ENCODE measurements around the gene GADD45A. TPM values are rescaled to one million over a fixed set of nuclear protein-coding genes. Genes with fewer than 3 reads are reported as not detected.

Gene GADD45A
- total and polyA plus RNA-seq, 2 experiments from 2014 or later: 93.1 to 175 TPM

DNA sequence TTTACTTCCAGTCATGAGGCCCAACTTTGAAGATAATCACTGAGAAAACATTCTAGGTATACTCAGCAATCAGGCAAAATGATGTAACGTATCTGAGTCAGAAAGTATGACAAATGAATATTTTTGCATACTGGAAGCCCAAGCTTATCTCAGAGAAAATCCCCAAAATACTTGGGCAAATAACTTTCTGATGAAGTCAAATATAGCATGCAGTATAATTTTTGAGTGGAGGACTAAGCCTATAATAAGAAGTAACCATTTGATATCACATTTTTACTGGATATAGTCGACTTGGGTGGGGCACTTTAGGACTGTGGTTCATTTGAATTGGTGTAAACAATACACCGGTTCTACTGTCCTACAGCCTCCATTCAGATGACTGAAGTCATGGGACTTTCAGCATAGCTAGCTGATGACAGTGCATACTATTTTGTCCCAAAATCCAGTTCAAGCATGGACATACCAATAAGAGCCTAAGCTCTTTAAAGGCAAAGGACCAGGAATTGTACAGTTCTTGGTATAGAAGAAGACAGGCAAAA is 2.3 kb upstream of the GADD45A start:
- Histone ChIP-seq H3K9me2 (replicated peaks; ENCODE audit: insufficient read depth) (no peaks in the 10 kb centered on the region), H3K27ac (peak overlapping the region; percentile 49), H2AFZ (no peak overlapping the region), H3K4me1 (ENCODE audit: insufficient read depth) (peaks cover 10% of the 10 kb centered on the region), H3K9me3 (ENCODE audit: low read depth) (no peaks in the 10 kb centered on the region), H3K4me2 (no peak overlapping the region), H3K4me3 (no peak overlapping the region), H3K36me3 (replicated peaks; ENCODE audit: insufficient read depth, low read depth) (no peaks in the 10 kb centered on the region), H3K27me3 (no peaks in the 10 kb centered on the region), H3K79me2 (peaks cover 10% of the 10 kb centered on the region), H4K20me1 (ENCODE audit: insufficient read depth, poor library complexity, severe bottlenecking) (peaks cover 3% of the 10 kb centered on the region)
- TF ChIP-seq EZH2phosphoT487 (IDR thresholded peaks at IDR 0.05; ENCODE audit: low read depth, severe bottlenecking, unreplicated experiment): no peak
- TF ChIP-seq, protein P1, sequence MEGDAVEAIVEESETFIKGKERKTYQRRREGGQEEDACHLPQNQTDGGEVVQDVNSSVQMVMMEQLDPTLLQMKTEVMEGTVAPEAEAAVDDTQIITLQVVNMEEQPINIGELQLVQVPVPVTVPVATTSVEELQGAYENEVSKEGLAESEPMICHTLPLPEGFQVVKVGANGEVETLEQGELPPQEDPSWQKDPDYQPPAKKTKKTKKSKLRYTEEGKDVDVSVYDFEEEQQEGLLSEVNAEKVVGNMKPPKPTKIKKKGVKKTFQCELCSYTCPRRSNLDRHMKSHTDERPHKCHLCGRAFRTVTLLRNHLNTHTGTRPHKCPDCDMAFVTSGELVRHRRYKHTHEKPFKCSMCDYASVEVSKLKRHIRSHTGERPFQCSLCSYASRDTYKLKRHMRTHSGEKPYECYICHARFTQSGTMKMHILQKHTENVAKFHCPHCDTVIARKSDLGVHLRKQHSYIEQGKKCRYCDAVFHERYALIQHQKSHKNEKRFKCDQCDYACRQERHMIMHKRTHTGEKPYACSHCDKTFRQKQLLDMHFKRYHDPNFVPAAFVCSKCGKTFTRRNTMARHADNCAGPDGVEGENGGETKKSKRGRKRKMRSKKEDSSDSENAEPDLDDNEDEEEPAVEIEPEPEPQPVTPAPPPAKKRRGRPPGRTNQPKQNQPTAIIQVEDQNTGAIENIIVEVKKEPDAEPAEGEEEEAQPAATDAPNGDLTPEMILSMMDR (IDR thresholded peaks at IDR 0.05; ENCODE audit: poor library complexity): no peak
- no peak for TF ChIP-seq EZH2 (IDR thresholded peaks at IDR 0.05; ENCODE audit: borderline replicate concordance)
- WGBS (ENCODE audit: low lambda C conversion rate, missing lambda C conversion rate): 56% methylated on average over 3 of the region's 3 CpGs
- DNase-seq (ENCODE audit: low spot score): peak; percentile 54

DNA sequence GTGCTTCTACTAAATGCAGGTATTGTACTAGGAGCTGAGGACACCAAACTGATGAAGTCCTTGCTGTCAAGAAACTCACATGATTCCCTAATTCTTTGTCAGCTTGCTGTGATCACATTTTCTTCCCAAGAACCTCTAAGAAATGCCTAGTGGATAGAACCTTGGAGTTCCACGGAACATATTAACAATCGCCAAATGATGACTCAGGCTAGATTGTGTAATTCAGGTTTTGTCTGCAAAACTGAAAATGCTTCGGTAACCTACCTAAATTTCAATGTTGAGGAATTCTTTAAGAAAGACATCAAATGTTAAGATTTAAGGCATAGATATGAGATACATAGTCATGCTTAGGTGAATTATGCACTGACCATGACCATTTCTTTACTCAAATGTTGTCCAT is 1.7 kb upstream of the GADD45A start:
- Histone ChIP-seq H3K4me3 (no peak overlapping the region), H4K20me1 (ENCODE audit: insufficient read depth, poor library complexity, severe bottlenecking) (peaks cover 3% of the 10 kb centered on the region), H3K9me2 (replicated peaks; ENCODE audit: insufficient read depth) (no peaks in the 10 kb centered on the region), H3K4me1 (ENCODE audit: insufficient read depth) (peaks cover 15% of the 10 kb centered on the region), H3K36me3 (replicated peaks; ENCODE audit: insufficient read depth, low read depth) (no peaks in the 10 kb centered on the region), H3K9me3 (ENCODE audit: low read depth) (no peaks in the 10 kb centered on the region), H3K4me2 (no peak overlapping the region), H2AFZ (no peak overlapping the region), H3K27ac (peak overlapping the region; percentile 72), H3K79me2 (peaks cover 12% of the 10 kb centered on the region), H3K27me3 (no peaks in the 10 kb centered on the region)
- DNase-seq (ENCODE audit: low spot score): no peak
- WGBS (ENCODE audit: low lambda C conversion rate, missing lambda C conversion rate): 74% methylated on average over 3 of the region's 3 CpGs
- TF ChIP-seq, protein P1 (IDR thresholded peaks at IDR 0.05; ENCODE audit: poor library complexity): no peak
- TF ChIP-seq EZH2 (IDR thresholded peaks at IDR 0.05; ENCODE audit: borderline replicate concordance) (no peak), EZH2phosphoT487 (IDR thresholded peaks at IDR 0.05; ENCODE audit: low read depth, severe bottlenecking, unreplicated experiment) (no peak)

DNA sequence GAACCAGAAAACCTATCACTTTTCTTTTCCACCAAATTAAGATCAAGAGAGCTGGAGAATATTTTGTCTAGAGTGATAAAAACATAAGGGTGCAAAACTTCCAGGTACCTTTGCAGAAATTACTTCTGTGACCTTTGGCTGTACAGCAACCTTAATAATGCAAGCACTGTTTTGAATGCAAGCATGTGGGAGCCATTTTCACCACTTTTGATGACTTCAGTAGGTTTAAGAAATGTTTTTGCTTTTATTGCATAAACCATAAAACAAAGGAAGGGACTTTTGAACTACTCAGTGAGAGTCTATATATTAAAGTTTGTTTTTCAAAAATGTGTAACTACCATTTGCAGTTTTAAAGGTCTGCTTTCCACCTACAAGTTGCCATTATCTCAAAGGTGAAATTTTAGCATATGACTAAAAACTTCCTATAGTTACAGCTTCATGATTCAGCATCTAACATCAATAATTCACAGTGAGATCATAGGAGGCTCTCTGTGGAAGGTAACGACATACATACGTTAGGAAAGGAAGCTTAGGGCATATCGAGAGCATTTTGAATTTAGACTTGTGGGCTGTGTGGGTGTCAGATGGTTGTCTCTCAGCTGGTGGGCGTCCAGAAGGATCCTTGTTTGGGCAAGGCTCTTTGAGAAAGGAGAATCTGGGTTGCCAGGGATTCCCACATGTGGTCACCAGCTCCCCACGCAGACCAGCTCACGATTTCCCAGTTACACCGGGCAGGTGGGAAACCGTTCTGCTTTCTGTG is 1.1 kb upstream of the GADD45A start:
- H2AFZ ChIP-seq: no peak overlapping the region
- DNase-seq (ENCODE audit: low spot score): no peak
- peak overlapping the region; percentile 71 for H3K4me2 ChIP-seq
- peaks cover 15% of the 10 kb centered on the region for H3K4me1 ChIP-seq (ENCODE audit: insufficient read depth)
- no peaks in the 10 kb centered on the region for H3K36me3 ChIP-seq (replicated peaks; ENCODE audit: insufficient read depth, low read depth)
- TF ChIP-seq, protein P1 (IDR thresholded peaks at IDR 0.05; ENCODE audit: poor library complexity): no peak
- TF ChIP-seq EZH2phosphoT487 (IDR thresholded peaks at IDR 0.05; ENCODE audit: low read depth, severe bottlenecking, unreplicated experiment) (no peak), EZH2 (IDR thresholded peaks at IDR 0.05; ENCODE audit: borderline replicate concordance) (no peak)
- 56% methylated on average over 8 of the region's 8 CpGs for WGBS (ENCODE audit: low lambda C conversion rate, missing lambda C conversion rate)
- H3K9me3 ChIP-seq (ENCODE audit: low read depth): no peaks in the 10 kb centered on the region
- H3K4me3 ChIP-seq: no peak overlapping the region
- peaks cover 12% of the 10 kb centered on the region for H3K79me2 ChIP-seq
- H3K27ac ChIP-seq: peak overlapping the region; percentile 72
- H3K27me3 ChIP-seq: no peaks in the 10 kb centered on the region
- H3K9me2 ChIP-seq (replicated peaks; ENCODE audit: insufficient read depth): no peaks in the 10 kb centered on the region
- H4K20me1 ChIP-seq (ENCODE audit: insufficient read depth, poor library complexity, severe bottlenecking): peaks cover 3% of the 10 kb centered on the region
